HG03378 (cell line): ENCODE results near the gene TMEM147.

Source experiments
- ATAC-seq: cut with Tn5 transposase; IDR thresholded peaks from one replicate; pipeline ENCODE4 v1.9.1; 2021; ENCODE audit warnings: mild to moderate bottlenecking, moderate library complexity; ENCODE audit not compliant: unreplicated experiment

The TMEM147 gene

GRCh38 chr19:35518313-35518712 lies 27.1 kb upstream of the TMEM147 start:
- ATAC-seq = no peak

- ATAC-seq = no peak
Measured at GRCh38 chr19:35519291-35519690, 26.1 kb upstream of the TMEM147 start.

GRCh38 chr19:35521124-35521743 lies 24.2 kb upstream of the TMEM147 start:
- ATAC-seq = no peak

- ATAC-seq = no peak
Measured at GRCh38 chr19:35522745-35523327, 22.6 kb upstream of the TMEM147 start.

GRCh38 chr19:35524181-35524837 lies 21.1 kb upstream of the TMEM147 start:
- ATAC-seq = no peak

- no peak for ATAC-seq
Measured at GRCh38 chr19:35525873-35526272, 19.6 kb upstream of the TMEM147 start.

GRCh38 chr19:35528218-35529038 lies 17.0 kb upstream of the TMEM147 start, which contains the start of gene SBSN:
SBSN (minus strand) TSS chr19:35528311; CDS start chr19:35528281, 30 bp downstream.
- no peak for ATAC-seq

- ATAC-seq = no peak
Measured at GRCh38 chr19:35529241-35530218, 15.9 kb upstream of the TMEM147 start.

- no peak for ATAC-seq
Measured at GRCh38 chr19:35531291-35531690, 14.1 kb upstream of the TMEM147 start.

- no peak for ATAC-seq
Measured at GRCh38 chr19:35533201-35533821, 12.1 kb upstream of the TMEM147 start, which contains the start of gene GAPDHS. GAPDHS (plus strand) TSS chr19:35533456; CDS start chr19:35533528, 72 bp downstream.

GRCh38 chr19:35533822-35534392 lies 11.5 kb upstream of the TMEM147 start:
- ATAC-seq = no peak

GRCh38 chr19:35534803-35535480 lies 10.5 kb upstream of the TMEM147 start:
- ATAC-seq = no peak

- ATAC-seq = no peak
Measured at GRCh38 chr19:35539314-35539713, 6.1 kb upstream of the TMEM147 start.

- ATAC-seq = no peak
Measured at GRCh38 chr19:35539850-35540249, 5.6 kb upstream of the TMEM147 start.

GRCh38 chr19:35540356-35540927 lies 5.0 kb upstream of the TMEM147 start:
- no peak for ATAC-seq

GRCh38 chr19:35542209-35542608 lies 3.2 kb upstream of the TMEM147 start:
- no peak for ATAC-seq

GRCh38 chr19:35543280-35544109 lies 1.9 kb upstream of the TMEM147 start:
- ATAC-seq = no peak
